ENCODE data around the gene PLA2G4A.
"Not testable (repeated sequence)": the region's sequence is repeated elsewhere in the genome, so short reads cannot be mapped to it uniquely, and the experiment has no call there.

Gene PLA2G4A

DNA sequence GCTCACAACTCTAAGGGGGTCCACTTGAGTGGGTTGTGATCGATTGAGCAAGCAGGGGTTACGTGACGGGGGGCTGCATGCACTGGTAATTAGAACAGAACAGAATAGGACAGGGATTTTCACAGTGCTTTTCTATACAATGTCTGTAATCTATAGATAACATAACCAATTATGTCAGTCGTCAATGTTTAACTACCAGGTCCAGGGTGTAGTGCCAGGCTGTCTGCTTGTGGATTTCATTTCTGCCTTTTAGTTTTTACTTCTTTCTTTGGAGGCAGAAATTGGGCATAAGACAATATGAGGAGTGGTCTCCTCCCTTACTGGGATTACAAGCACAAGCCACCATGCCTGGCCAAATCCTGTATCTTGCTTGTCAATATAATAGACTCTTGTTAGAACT is 94.1 kb downstream of the PLA2G4A start:
- DNase-seq (ENCODE audit: low spot score): not testable (repeated sequence)

DNA sequence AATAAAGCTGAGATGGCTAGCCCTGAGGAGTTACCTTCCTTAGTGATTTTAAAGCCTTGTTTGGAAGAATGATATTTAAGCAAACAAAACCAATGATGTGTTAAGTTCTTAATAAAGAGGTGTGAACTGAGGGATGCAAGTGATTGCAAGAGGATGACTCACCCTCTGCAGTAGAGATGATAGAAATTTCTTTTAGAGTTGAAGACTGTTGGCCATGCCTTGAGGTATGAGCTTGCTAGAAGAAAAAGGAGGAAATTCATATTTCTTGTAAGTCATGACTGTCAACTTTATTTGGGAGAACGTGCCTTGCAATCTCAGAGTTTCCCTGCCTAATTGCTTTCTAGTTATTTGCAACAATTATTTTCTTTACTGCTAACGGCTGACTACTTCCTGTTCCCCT is 94.7 kb downstream of the PLA2G4A start:
- DNase-seq (ENCODE audit: low spot score): no peak

DNA sequence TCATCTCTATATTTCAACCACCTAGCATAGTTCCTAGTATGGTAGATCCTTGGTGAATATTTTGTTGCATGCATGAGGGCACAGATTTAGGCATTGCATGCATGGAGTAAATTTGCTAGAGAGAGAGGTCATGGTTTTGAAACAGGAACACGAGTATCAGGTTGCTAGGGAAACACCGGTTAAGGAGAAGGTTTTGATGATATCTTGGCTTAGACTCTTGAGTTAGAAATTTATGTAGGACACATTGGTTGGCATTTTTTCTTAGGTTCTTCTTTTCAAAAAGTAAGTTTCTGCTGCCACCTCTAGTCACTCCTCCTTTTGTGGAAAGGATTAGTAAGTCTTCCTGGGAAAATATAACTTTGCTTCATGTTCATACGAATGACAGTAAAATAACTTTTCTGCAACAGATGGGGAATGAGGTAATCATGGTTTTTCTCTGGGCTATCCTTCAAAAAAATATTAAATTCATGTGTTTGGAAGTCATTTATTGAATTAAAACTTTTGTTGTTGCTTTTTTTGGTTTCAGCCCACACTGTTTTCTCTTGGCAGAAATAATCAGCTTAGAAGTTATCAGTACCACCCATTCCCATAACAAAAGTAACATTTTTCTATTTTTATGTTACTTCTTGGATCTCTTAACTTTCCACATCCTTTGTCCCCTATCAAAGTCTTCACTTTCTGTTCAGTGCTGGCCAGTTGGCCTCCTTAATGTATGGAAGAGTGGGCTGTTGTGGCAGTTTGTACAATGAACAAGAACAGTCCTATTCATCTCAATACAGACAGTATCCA is 97.3 kb downstream of the PLA2G4A start:
- DNase-seq (ENCODE audit: low spot score): no peak

DNA sequence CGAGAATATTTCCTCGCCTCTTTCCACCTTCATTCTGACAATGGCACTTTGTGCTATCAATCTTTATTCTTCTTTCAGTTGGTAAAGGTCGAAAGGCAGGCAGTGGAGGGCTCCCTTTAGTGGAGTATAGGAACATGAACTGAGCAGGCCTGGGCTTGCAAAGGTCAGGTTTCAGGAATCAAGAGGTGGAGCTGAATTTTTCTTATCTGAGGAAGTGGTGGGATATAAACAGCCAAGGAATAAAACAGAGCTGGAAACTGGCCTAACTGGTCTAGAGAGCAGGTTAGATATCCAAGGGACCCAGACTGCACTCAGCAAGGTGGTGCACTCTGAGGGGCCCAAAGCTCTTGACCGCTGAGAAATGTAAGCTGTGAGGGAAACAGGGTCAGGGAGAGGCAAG is 99.1 kb downstream of the PLA2G4A start:
- DNase-seq (ENCODE audit: low spot score): no peak

DNA sequence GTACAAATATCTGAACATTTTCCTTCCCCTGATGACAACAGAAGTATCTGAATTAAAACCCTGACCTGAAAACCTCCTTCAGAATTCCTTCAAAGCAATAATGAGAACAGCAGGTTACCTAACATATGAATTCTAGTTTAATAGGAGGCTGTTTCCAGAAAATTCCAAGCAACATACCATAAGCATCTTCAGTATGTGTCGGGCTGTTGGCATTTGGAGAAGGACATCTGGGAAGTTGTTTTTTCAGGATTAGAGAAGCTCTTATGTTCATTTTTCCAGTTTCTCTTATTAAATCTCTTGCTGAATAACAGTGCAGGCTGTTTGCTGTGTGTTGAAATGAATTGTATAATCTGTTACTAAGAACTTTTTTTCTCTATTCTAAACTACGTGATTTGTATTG is 101.5 kb downstream of the PLA2G4A start:
- DNase-seq (ENCODE audit: low spot score): no peak

DNA sequence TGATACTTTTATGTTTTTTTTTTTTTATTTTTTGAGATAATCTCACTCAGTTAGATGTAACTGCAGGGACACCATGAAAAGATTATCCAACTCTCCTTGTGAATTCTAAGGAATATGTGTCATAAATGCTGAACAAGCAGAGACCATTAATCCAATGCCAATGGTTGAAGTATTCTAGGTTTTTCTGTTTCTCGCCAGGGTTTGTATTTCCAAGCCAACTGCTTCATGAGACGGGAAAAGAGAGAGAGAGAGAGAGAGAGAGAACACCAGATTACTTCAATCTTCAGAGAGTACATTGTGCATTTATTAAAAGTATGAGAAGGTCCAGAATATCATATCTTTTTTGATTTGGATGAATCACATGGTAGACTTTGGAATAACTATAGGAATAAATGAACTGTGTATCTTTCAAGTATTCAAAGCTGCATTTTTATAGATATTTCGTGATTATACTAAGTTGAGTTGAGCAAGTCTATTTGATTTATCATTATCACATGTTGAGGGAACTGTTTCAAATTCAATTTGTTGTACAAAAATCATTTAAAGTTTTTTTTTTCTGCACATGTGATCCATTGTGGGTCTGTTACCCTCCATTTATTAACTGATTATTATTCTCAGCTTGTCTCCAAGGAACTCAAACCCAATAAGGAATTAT is 108.4 kb downstream of the PLA2G4A start:
- DNase-seq (ENCODE audit: low spot score): no peak

DNA sequence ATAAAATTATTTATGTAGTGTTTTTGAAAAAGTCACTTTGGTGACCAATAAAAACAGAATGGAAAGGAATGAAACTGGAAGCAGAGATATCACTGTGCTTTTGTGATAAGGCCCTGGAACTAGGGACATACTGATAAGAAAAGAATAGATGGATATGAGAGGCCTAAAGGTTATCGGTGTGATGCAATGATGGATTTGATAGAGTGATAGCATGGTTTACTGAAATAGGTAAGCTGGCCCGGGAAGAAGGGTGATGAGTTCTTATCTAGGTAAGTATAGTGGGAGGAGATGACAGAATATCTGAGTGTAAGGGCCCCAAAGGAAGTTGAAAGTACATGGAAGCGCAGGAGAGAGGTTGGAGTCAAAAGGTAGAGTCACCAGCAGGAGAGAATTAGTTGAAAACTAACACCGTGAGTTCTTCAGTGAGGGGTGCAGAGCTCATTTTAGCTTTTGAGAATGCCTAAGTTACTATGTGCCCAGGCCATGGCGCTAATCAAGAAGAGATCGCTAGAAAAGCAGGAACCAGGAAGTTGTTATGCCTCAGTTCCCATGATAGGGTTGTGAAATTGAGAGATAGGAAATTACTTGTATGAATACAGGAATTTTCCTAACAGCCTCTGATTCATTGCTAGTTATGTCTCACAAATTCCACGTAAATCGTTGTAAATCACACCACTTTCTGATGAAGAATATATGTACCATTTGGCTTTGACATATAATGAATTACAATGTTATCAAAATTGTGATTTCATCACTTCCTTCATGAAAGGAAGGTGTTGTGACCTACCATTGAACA is 115.3 kb downstream of the PLA2G4A start:
- DNase-seq (ENCODE audit: low spot score): no peak

DNA sequence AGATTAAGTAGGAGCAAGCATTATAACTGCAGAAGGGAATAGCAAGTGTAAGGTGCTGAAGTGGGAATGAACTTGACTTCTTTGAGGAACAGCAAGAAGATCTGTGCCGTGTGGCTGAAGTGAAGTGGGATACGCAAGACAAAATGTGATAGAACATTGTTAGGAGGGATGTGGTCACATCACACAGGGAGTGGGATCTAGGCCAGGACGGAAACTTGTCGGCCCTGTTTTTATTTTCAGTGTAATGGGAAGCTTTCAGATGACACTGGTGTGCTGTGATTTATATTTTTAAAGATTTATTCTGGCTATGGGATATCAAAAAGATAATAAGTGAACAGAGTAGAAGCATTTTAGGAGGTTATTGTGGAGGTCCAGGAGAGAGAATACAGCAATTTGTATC is 116.4 kb downstream of the PLA2G4A start:
- no peak for DNase-seq (ENCODE audit: low spot score)

DNA sequence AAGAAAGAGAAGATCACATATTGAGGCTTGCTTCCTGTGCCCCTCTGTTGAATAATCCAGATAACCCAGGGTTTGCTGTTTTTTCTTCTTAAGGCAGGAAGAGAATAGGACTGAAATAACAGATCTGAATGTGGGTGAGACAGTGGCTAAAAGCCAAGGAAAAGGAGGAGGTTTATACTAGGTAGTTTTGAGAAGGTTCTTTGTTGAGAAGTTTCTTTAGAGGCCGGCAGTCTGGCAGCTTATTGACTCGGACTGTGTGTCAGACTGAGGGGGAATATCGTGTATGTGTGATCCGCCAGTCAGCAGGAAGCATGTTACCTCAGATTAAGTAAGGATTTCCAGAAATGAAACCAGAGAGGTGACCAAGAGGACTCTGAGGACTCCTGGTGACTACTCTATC is 119.8 kb downstream of the PLA2G4A start:
- DNase-seq (ENCODE audit: low spot score): no peak

DNA sequence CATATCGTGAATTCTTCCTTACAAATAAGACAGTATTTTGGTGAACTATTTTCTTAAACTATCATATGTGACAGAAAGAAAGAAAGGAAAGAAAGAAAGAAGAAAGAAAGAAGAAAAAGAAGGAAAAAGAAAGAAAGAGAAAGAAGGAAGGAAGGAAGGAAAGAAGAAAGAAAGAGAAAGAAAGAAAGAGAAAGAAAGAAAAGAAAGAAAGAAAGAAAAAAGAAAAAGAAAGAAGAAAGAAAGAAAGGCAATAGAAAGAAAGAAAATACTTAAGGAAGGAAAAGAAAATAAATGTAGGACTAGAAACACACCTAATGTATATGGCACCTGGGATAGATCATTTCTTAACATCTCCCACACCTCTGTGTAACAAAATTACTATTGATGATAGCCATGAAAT is 120.4 kb downstream of the PLA2G4A start:
- DNase-seq (ENCODE audit: low spot score): no peak

DNA sequence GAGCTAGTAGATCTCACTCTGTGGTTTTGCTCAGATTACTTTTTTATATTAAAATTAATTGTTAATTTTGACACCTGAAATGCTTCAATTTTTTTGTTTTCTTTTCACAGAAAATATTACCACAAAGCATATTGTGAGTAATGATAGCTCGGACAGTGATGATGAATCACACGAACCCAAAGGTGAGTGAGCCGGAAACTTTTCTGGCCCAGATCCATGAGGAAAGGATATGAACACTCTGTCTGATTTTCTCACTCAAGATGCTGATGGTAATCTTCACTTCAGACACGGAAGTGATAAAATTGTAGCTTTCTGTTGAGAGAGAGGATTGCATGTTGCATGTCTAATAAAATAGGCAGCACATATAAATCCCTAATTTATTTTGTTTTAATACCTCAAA is 121.8 kb downstream of the PLA2G4A start:
- DNase-seq (ENCODE audit: low spot score): no peak

DNA sequence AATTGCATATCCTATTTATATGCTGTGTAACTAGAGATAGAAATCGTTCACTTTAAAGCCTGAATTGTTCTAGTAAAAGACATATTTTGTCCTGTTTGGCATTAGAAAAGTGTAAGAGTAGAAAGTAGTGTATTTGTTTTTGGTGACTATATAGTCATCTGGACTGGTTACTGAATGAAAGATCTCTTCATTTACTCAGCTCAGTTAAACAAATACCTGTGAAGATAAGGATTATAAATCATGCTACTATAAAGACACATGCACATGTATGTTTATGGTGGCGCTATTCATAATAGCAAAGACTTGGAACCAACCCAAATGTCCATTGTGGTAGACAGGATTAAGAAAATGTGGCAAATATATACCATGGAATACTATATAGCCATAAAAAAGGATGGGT is 125.1 kb downstream of the PLA2G4A start:
- no peak for DNase-seq (ENCODE audit: low spot score)

DNA sequence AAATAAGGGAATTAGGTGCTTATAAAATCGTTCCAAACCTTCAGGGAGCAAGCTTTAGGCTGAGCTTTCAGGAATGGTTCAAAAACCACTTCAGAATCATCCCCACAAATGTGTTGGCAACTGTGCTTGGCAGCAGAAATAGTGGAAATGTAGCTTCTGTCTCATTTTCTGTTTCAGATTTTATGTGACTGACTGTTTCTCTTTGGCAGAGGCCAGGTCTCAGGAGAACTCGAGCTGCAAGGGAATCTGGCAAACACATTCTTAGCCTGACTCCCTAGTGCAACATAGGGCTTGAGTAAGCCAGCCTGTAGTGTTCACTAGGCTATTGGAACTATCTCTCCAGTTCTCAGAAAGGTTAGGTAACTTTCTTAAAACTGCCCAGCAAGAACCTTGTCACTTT is 128.6 kb downstream of the PLA2G4A start:
- DNase-seq (ENCODE audit: low spot score): no peak

DNA sequence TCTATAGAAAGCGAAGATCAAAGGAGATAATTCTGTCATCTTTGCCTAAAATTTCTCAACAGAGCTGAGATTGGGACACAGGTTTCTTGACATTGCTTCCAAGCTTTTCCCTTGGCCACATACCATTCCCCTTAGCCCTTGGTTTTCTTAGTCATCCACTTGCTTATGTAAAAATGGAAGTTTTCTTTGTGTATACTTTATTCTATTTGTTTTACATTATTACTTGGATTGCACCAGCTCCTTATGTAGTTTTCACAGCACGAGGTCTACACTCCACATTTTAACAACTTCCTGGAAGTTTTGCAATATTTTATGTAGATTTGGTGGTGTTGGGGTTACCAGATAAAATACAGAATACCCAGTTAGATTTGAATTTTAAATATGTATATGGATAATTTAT is 129.8 kb downstream of the PLA2G4A start:
- DNase-seq (ENCODE audit: low spot score): no peak

DNA sequence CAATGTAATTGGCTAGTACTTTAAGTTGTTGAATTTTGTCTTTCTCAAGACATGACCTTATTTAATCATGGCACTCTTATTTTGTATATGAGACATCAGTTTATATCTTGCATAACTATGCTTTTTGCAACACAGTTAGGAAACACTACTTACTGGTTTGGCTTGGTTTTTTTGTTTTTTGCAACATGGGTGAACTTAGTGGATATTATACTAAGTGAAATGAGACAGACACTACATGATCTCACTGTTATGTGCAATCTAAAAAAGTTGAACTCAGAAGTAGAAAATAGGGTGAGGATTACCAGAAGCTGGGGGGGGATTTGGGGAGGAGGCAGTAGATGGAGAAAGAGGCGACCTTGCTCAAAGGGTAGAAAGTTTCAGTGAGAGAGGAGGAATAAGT is 132.1 kb downstream of the PLA2G4A start:
- no peak for DNase-seq (ENCODE audit: low spot score)

DNA sequence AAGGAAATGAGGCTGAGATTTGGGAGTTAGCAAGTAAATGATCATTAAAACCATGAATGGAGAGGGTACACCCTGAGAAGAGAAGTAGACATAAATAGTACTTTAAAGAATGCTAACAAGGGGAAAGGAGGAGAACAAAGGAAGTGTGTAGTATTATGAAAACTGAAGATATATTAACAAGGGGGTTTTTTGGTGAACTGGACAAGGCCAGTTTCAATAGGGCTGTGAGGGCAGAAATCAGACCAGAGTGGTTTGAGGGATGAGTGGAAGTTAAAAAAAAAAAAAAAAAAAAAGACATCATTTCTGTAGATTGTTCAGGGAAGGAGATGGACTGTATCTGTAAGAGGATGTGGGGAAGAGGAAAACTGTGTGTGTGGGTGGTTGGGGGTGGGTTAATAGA is 137.1 kb downstream of the PLA2G4A start:
- no peak for DNase-seq (ENCODE audit: low spot score)

DNA sequence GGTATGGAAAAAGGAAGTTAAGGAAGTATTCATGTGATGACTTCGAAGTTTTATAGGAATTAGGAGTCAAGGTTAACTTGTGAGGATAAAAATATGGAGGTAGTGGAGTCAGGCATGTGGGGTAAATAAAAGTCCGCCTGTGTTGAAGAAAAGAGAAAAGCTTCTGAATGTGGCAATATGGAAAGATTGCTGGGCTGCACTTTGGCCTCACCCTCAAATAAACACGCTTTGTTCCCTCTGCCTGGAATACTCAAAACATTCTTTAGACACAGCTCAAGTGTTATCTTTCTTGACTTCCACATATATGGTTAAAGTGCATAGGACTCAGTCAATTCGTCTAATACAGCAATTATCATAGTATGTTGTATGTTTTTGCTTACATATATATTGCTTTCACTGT is 137.7 kb downstream of the PLA2G4A start:
- no peak for DNase-seq (ENCODE audit: low spot score)

DNA sequence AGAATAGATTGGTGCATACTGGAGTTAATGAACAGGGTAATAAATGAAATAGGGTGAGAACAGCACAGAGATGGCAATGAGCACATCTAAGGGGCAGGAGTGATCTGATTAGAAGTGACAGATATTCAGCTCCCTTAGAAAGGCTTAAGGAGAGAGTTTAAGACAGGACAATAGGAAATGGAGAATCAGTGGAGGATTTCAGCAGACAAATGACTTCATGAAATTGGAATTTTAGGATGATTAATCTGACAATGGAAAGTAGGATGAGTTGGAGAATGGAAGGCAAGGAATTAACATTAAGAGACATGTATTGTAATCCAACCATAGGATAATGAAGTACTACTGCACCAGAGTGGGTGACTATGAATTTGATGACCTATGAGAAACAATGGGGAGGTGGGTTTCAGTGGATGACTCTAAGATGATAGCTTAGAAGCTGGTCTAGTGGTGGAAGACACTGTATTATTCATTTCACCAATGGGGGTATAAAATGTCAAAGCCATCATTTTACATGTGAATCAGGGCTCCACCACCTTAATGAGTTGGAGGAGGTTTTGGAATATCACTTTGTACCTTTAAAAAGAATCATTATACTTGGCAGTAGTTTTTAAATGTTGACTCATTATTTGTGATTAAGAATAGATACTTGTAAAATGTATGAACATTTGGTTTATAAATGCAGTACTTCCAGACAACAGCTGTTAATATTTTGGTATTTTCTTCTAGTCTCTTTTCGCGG is 139.1 kb downstream of the PLA2G4A start:
- DNase-seq (ENCODE audit: low spot score): no peak

DNA sequence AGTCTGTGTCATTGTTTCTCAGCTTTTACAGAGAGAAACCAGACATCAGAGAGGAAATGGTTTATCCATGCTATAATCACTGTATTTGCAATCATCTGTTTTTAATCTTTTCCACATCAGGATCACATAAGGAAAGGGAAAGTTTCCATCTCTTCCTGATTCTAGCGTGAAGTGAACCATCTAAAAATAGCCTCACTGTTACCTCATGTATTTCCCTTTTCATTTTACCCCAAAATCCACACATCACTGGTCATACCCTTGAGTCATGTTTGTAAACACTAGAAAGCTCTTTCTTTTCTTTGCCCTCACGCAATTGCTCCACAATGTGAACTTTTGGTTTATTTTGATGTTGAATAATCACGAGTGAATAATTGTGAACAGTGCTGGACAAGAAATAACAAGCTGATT is 146.0 kb downstream of the PLA2G4A start:
- no peak for DNase-seq (ENCODE audit: low spot score)

DNA sequence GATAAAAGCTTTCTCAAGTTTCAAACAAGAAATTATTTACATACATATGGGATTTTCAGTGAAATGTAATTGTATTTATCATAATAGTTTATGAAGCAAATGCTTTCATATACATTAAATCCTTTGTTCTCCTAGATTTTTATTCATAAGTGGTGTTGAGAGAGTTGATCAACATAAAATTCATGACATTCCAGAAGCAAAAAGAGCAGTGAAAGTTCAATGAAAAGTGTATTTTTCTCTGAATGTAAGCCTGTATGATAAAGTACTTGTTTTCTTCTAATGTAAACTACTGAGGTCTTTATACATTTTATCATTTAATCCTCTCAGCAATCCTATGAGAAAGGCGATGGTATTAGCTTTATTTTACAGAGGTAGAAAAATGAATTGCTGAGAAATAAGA is 146.5 kb downstream of the PLA2G4A start:
- DNase-seq (ENCODE audit: low spot score): no peak

DNA sequence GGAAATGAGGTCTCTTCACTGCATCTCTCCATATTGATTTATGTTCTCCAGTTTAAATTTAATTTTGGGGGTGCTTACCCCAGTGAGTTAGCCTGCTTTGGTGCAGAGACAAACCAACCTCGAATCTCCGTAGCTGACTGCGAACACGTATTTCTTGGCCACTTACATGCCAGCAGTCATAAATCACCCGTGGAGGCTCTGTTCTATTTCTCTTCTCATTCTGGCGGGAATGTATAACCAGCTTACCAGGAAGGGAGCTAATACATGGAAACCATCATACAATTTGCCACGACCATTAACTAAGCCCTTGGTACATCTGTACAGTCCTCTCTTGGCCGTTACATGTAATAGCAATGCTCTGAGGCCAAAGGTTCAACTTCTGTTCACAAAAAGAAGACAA is 148.0 kb downstream of the PLA2G4A start:
- no peak for DNase-seq (ENCODE audit: low spot score)

DNA sequence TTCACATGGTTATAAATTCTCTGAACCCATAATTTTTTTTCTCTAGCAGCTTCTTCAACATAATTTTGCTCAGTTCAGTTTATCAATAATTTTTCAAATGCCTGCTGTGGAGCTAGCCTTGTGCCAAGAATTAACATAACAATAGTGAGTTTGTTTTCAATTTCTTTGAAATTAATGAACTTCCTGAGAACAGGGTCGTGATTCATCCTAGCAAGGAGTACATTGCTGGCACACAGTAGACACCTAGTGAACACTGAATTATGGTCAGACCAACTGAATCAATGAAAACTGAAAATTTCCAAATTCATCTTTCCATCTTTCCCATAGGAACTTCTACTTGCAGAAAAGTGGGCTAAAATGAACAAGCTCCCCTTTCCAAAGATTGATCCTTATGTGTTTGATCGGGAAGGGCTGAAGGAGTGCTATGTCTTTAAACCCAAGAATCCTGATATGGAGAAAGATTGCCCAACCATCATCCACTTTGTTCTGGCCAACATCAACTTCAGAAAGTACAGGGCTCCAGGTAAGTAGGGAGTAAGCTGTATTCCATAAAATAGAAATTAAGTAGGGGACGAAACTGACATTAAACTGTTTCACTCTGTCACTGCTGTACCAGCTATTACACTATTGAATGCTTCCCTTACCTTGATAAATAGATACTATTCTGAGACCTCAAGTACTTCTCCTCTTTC is 148.7 kb downstream of the PLA2G4A start:
- no peak for DNase-seq (ENCODE audit: low spot score)

All from D341Med (cell line).